Hepatocyte (in vitro differentiated cells): ENCODE measurements around the gene PTPRD. TPM values are rescaled to one million over a fixed set of nuclear protein-coding genes. Genes with fewer than 3 reads are reported as not detected.

Experiments
- DNase-seq: peaks from one replicate; pipeline ENCODE4 v3.0.0-alpha.2; 2016; ENCODE audit warnings: low spot score
- H2AFZ ChIP-seq: fragments of 200-600 bp; sonication (generic); 2 replicates; pipeline ENCODE4 v1.6.0; 2016; ENCODE audit warnings: antibody characterized with exemption, mild to moderate bottlenecking
- H3K27ac ChIP-seq: fragments of 200-600 bp; sonication (generic); 2 replicates; pipeline ENCODE4 v1.5.1; 2016; ENCODE audit warnings: mild to moderate bottlenecking
- H3K27me3 ChIP-seq: fragments of 200-600 bp; sonication (generic); 2 replicates; pipeline ENCODE4 v1.6.1; 2016
- H3K36me3 ChIP-seq: fragments of 200-600 bp; sonication (generic); replicated peaks from 2 replicates; pipeline ENCODE4 v1.5.1; 2016; ENCODE audit warnings: low read depth; ENCODE audit not compliant: insufficient read depth
- H3K4me1 ChIP-seq: fragments of 200-600 bp; sonication (generic); 2 replicates; pipeline ENCODE4 v1.5.1; 2016; ENCODE audit warnings: mild to moderate bottlenecking, moderate library complexity; ENCODE audit not compliant: insufficient read depth
- H3K4me2 ChIP-seq: fragments of 200-600 bp; sonication (generic); 2 replicates; pipeline ENCODE4 v1.6.0; 2016
- H3K4me3 ChIP-seq: fragments of 200-600 bp; sonication (generic); 2 replicates; pipeline ENCODE4 v1.5.1; 2016; ENCODE audit warnings: mild to moderate bottlenecking
- H3K79me2 ChIP-seq: fragments of 200-600 bp; sonication (generic); 2 replicates; pipeline ENCODE4 v1.6.0; 2017; ENCODE audit warnings: mild to moderate bottlenecking
- H3K9me2 ChIP-seq: fragments of 200-600 bp; sonication (generic); replicated peaks from 2 replicates; pipeline ENCODE4 v1.6.0; 2017; ENCODE audit warnings: mild to moderate bottlenecking; ENCODE audit not compliant: insufficient read depth
- H3K9me3 ChIP-seq: fragments of 200-600 bp; sonication (generic); 2 replicates; pipeline ENCODE4 v1.5.1; 2016; ENCODE audit warnings: low read depth, mild to moderate bottlenecking
- H4K20me1 ChIP-seq: fragments of 200-600 bp; sonication (generic); 2 replicates; pipeline ENCODE4 v1.6.0; 2016; ENCODE audit warnings: mild to moderate bottlenecking; ENCODE audit not compliant: insufficient read depth, poor library complexity, severe bottlenecking
- CTCF ChIP-seq: fragments of 200-600 bp; sonication (generic); IDR thresholded peaks from 2 replicates; pipeline ENCODE4 v1.5.1; 2016; ENCODE audit warnings: antibody characterized with exemption, mild to moderate bottlenecking; ENCODE audit not compliant: poor library complexity
- EZH2 ChIP-seq: fragments of 200-600 bp; sonication (generic); IDR thresholded peaks from 2 replicates; pipeline ENCODE4 v1.6.1; 2016; ENCODE audit warnings: antibody characterized with exemption, mild to moderate bottlenecking, borderline replicate concordance
- EZH2phosphoT487 ChIP-seq: fragments of 200-600 bp; sonication (generic); IDR thresholded peaks from one replicate; pipeline ENCODE4 v1.6.1; 2018; ENCODE audit warnings: antibody characterized with exemption, mild to moderate bottlenecking, low read depth, moderate library complexity; ENCODE audit not compliant: unreplicated experiment, severe bottlenecking
- WGBS: methylation state at CpG from one replicate; pipeline ENCODE4 v1.1.6; 2016; ENCODE audit warnings: low lambda C conversion rate; ENCODE audit errors: missing lambda C conversion rate; 5-methylcytosine and 5-hydroxymethylcytosine counted together
- polyA plus RNA-seq: library from polyadenylated mRNA; unstranded; fragments of >200 nt; fragmentation: Nextera tagmentation; extraction: Ambion mirVana; gene quantifications from 2 replicates; pipeline ENCODE4 v1.2.1, GENCODE V29; 2016
- total RNA-seq: library from RNA; depleted of rRNA; stranded (reverse); fragments of >200 nt; gene quantifications from 2 replicates; pipeline ENCODE4 v1.2.3, GENCODE V29; 2014

PTPRD gene
- total and polyA plus RNA-seq, 2 experiments from 2014 or later: 6.5 to 77.6 TPM

DNA sequence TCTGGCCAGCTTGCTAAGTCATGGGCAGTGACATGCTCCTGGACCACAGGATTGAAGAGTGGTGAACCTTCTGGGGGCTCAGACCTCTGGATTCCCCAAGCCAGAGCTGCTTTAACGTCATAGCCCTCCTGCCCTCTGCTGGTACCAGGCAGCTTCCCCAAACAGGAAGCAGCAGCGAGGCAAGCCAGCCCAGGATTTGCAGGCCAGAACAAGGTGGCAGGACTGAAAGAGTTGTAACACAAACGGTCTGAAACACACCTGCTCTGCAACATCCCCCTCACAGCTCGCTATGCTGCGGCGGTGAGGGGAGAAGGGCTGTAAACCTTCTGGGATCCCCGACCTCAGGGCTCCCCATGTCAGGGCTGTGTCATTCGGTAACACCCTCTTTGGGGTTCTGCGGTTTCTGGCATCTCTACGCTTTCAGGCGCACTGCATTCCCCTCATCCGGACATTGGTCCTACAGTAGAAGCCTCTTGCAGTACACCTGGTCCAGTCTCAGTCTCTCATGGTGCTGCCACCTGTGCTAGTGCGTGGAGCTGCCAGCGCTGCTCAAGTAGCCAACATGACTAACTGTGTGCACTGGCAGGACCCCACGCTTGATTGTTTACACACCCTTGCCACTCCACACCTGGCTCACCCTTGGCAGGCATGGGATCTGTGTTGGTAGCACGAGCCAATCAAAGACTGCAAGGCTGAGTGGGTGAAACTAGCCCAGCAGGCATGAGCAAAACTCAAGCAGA is 893.3 kb downstream of the PTPRD start:
- Histone ChIP-seq H3K27ac (no peak overlapping the region), H3K9me2 (no peaks in the 10 kb centered on the region), H3K9me3 (no peaks in the 10 kb centered on the region), H3K79me2 (no peaks in the 10 kb centered on the region), H4K20me1 (no peaks in the 10 kb centered on the region), H3K27me3 (no peaks in the 10 kb centered on the region), H3K36me3 (no peaks in the 10 kb centered on the region), H3K4me3 (no peak overlapping the region), H3K4me1 (no peaks in the 10 kb centered on the region), H3K4me2 (no peak overlapping the region), H2AFZ (no peak overlapping the region)
- 81% methylated on average over 16 of the region's 16 CpGs for WGBS
- DNase-seq: no peak
- no peak for TF ChIP-seq CTCF
- no peak for TF ChIP-seq EZH2
- no peak for TF ChIP-seq EZH2phosphoT487

GRCh38 chr9:9718691-9719090 is 894.1 kb downstream of the PTPRD start:
- TF ChIP-seq CTCF: no peak
- TF ChIP-seq EZH2phosphoT487: no peak
- TF ChIP-seq EZH2: no peak
- Histone ChIP-seq H3K4me1 (no peaks in the 10 kb centered on the region), H3K4me3 (no peak overlapping the region), H3K9me3 (no peaks in the 10 kb centered on the region), H3K79me2 (no peaks in the 10 kb centered on the region), H3K9me2 (no peaks in the 10 kb centered on the region), H4K20me1 (no peaks in the 10 kb centered on the region), H3K4me2 (no peak overlapping the region), H2AFZ (no peak overlapping the region), H3K27ac (no peak overlapping the region), H3K36me3 (no peaks in the 10 kb centered on the region), H3K27me3 (no peaks in the 10 kb centered on the region)
- no peak for DNase-seq
- 64% methylated on average over 3 of the region's 3 CpGs for WGBS

GRCh38 chr9:9679433-9679832 is 933.4 kb downstream of the PTPRD start:
- H3K27ac ChIP-seq: no peak overlapping the region

More at GRCh38 chr9:9679433-9679832, 933.4 kb downstream of the PTPRD start:
- Histone ChIP-seq H4K20me1 (no peaks in the 10 kb centered on the region), H2AFZ (no peak overlapping the region), H3K79me2 (no peaks in the 10 kb centered on the region), H3K4me2 (no peak overlapping the region), H3K9me3 (no peaks in the 10 kb centered on the region), H3K36me3 (no peaks in the 10 kb centered on the region), H3K4me3 (no peak overlapping the region), H3K9me2 (no peaks in the 10 kb centered on the region), H3K4me1 (no peaks in the 10 kb centered on the region), H3K27me3 (no peaks in the 10 kb centered on the region)
- no peak for TF ChIP-seq CTCF
- TF ChIP-seq EZH2phosphoT487: no peak
- TF ChIP-seq EZH2: no peak
- no peak for DNase-seq
- WGBS: 83% methylated on average over 3 of the region's 3 CpGs
